A673 (cell line): Measurements from ENCODE around the gene MRPL14. TPM values are rescaled to one million over a fixed set of nuclear protein-coding genes. Genes with fewer than 3 reads are reported as not detected.

Experiments used
- BruUV-seq: library from RNA; stranded (reverse); fragments of 400-500 nt; replicated peaks from 2 replicates; lab custom pipeline; 2021; lab: Mats Ljungman, UMichigan
- CTCF ChIA-PET: fragments of 300-600 bp; sonication (Branson Sonifier 250); formaldehyde crosslinking; loops from one replicate; lab custom pipeline; 2022; ENCODE audit warnings: antibody characterized with exemption; lab: Charles Lee
- POLR2A ChIA-PET: fragments of 300-600 bp; sonication (Branson Sonifier 250); formaldehyde crosslinking; loops from one replicate; lab custom pipeline; 2022; ENCODE audit warnings: antibody characterized with exemption; ENCODE audit not compliant: low non-redundant PET; lab: Charles Lee
- DNase-seq: peaks from one replicate; pipeline ENCODE4 v3.0.0-alpha.2; 2015; ENCODE audit warnings: low spot score
- H3K27ac ChIP-seq: fragments of 200-600 bp; sonication (generic); 2 replicates; pipeline ENCODE4 v1.5.1; 2016; ENCODE audit warnings: mixed run types, low read depth, mild to moderate bottlenecking, mixed read lengths, antibody characterized with exemption, low read length; ENCODE audit not compliant: poor library complexity, severe bottlenecking
- H3K27me3 ChIP-seq: fragments of 200-600 bp; sonication (generic); replicated peaks from 2 replicates; pipeline ENCODE4 v1.6.1; 2017; ENCODE audit warnings: mixed run types, low read depth, mild to moderate bottlenecking, mixed read lengths, antibody characterized with exemption, low read length; ENCODE audit not compliant: insufficient read depth, poor library complexity
- H3K36me3 ChIP-seq: fragments of 200-600 bp; sonication (generic); 2 replicates; pipeline ENCODE4 v1.6.1; 2016; ENCODE audit warnings: mixed run types, mild to moderate bottlenecking, mixed read lengths, antibody characterized with exemption, low read length; ENCODE audit not compliant: insufficient read depth, poor library complexity, severe bottlenecking
- H3K4me1 ChIP-seq: fragments of 200-600 bp; sonication (generic); 2 replicates; pipeline ENCODE4 v1.6.1; 2017; ENCODE audit warnings: mixed run types, mild to moderate bottlenecking, mixed read lengths, antibody characterized with exemption, low read length; ENCODE audit not compliant: insufficient read depth, poor library complexity, severe bottlenecking
- H3K4me3 ChIP-seq: fragments of 200-600 bp; sonication (generic); 2 replicates; pipeline ENCODE4 v1.5.1; 2016; ENCODE audit warnings: low read depth, mixed run types, mild to moderate bottlenecking, mixed read lengths, low read length; ENCODE audit not compliant: poor library complexity, severe bottlenecking
- H3K9me3 ChIP-seq: fragments of 200-600 bp; sonication (generic); 2 replicates; pipeline ENCODE4 v1.6.1; 2016; ENCODE audit warnings: mixed run types, low read depth, mild to moderate bottlenecking, mixed read lengths, antibody characterized with exemption, low read length; ENCODE audit not compliant: poor library complexity, severe bottlenecking
- EZH2 ChIP-seq: fragments of 200-600 bp; sonication (generic); IDR thresholded peaks from 2 replicates; pipeline ENCODE4 v1.6.1; 2017; ENCODE audit warnings: borderline replicate concordance, low read depth, mild to moderate bottlenecking, mixed read lengths, antibody characterized with exemption, low read length; ENCODE audit not compliant: poor library complexity, severe bottlenecking
- intact Hi-C: fragments of 100-400 bp; cut with micrococcal nuclease; formaldehyde crosslinking; loops from one replicate; pipeline ENCODE4 v1.10.0; 2022; ENCODE audit not compliant: unreplicated experiment
- total RNA-seq: library from RNA; stranded (reverse); gene quantifications from 2 replicates; pipeline ENCODE4 v1.2.3, GENCODE V29; 2021
- TF ChIP-seq, protein P1 (sequence below): fragments of 300-800, 200-600 bp; sonication (generic); conservative IDR thresholded peaks from 2 replicates; pipeline ENCODE4 v1.5.1; 2017; ENCODE audit warnings: low read depth, mild to moderate bottlenecking, antibody characterized with exemption, low read length, moderate library complexity, mixed read lengths

Gene MRPL14
- total RNA-seq, 1 experiment from 2014 or later = 78.8 TPM

DNA sequence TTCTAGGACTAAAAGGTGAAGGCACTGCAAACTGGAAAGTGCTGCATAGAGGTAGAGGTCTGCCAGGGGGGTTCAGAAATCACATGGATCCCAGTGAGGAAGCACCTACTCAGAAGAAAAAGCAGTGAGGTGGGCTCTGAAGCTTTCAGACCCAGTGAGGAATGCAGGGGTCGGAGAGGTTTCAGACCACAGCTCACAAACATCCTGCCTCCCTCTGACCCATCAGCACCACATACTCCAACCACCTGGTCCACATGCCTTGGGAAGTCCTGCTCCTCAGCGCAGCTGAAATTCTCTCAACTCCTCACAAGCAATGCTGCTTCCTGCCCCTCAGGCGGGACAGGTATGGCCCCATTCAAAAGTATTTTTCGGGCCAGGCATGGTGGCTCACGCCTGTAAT lies 20.2 kb downstream of the MRPL14 start:
- H3K36me3 ChIP-seq = peaks cover 48% of the 10 kb centered on the region
- no TSS peak for BruUV-seq
- TF ChIP-seq, protein P1, sequence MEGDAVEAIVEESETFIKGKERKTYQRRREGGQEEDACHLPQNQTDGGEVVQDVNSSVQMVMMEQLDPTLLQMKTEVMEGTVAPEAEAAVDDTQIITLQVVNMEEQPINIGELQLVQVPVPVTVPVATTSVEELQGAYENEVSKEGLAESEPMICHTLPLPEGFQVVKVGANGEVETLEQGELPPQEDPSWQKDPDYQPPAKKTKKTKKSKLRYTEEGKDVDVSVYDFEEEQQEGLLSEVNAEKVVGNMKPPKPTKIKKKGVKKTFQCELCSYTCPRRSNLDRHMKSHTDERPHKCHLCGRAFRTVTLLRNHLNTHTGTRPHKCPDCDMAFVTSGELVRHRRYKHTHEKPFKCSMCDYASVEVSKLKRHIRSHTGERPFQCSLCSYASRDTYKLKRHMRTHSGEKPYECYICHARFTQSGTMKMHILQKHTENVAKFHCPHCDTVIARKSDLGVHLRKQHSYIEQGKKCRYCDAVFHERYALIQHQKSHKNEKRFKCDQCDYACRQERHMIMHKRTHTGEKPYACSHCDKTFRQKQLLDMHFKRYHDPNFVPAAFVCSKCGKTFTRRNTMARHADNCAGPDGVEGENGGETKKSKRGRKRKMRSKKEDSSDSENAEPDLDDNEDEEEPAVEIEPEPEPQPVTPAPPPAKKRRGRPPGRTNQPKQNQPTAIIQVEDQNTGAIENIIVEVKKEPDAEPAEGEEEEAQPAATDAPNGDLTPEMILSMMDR = no peak
- CTCF ChIA-PET = no interaction called here
- H3K4me1 ChIP-seq = no peaks in the 10 kb centered on the region
- DNase-seq = no peak
- no peak overlapping the region for H3K27ac ChIP-seq
- POLR2A ChIA-PET = no interaction called here
- no peaks in the 10 kb centered on the region for H3K9me3 ChIP-seq
- intact Hi-C loops = no loop called here
- H3K4me3 ChIP-seq = no peak overlapping the region
- no peaks in the 10 kb centered on the region for H3K27me3 ChIP-seq

DNA sequence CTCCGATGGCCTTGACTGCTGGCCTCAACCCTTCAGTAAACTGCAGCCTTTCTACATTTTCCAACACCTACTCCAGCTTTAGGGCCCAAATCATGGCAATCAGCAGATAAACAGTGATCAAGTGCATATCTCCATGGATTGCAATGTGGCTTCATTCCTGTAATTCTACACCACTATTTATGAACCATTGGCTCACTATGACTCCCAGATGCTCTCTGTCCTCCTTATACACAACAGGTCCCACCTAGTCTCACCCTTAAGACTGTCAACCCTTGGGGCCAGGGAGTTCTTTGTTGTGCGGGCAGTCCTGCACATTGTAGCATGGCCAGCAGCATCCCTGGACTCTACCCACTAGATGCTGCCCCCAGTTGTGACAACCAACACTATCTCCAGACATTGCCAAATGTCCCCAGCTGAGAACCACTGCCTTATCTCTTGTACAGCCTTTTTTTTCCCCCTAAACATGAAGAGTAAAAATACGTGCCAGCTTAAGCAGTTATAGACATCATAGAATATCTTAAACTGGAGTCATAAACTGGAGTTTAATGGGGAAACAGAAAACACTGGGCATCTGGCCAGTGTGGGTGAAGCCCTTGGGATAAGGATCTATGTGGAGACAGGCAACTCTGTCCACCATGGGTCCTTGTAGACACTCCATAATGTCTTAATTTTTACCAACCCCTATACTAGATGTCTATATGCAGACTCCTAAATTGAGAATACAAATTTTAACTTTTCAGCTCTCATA lies 21.1 kb downstream of the MRPL14 start:
- Histone ChIP-seq H3K9me3 (no peaks in the 10 kb centered on the region), H3K27me3 (no peaks in the 10 kb centered on the region), H3K27ac (no peak overlapping the region), H3K4me3 (no peak overlapping the region), H3K36me3 (peaks cover 39% of the 10 kb centered on the region), H3K4me1 (no peaks in the 10 kb centered on the region)
- no peak for TF ChIP-seq EZH2
- TF ChIP-seq, protein P1 = no peak
- no TSS peak for BruUV-seq
- intact Hi-C loops = no loop called here
- ChIA-PET CTCF (no interaction called here), POLR2A (no interaction called here)
- DNase-seq = no peak

DNA sequence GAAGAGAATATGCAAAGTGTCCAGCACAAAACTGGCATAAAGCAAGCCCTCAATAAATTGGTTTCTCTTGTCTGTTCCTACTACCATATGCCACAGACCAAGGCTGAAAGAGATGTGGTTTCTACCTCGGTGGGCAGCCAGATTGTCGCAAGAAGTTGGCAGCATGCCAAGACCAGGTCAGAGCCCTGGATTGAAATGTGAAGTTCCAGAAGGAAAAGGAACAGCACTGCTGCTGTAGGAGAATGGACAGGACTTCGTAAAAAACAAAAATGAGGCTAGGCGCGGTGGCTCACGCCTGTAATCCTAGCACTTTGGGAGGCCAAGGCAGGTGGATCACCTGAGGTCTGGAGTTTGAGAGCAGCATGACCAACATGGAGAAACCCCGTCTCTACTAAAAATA lies 22.1 kb downstream of the MRPL14 start:
- Histone ChIP-seq H3K4me3 (no peak overlapping the region), H3K36me3 (peaks cover 31% of the 10 kb centered on the region), H3K27me3 (no peaks in the 10 kb centered on the region), H3K9me3 (no peaks in the 10 kb centered on the region), H3K27ac (no peak overlapping the region), H3K4me1 (no peaks in the 10 kb centered on the region)
- ChIA-PET CTCF (no interaction called here), POLR2A (no interaction called here)
- no TSS peak for BruUV-seq
- TF ChIP-seq, protein P1 = no peak
- no peak for TF ChIP-seq EZH2
- intact Hi-C loops = no loop called here
- no peak for DNase-seq
